GM21717 (cell line): ENCODE results near the gene GAS5.
"Not testable (repeated sequence)": the region's sequence is repeated elsewhere in the genome, so short reads cannot be mapped to it uniquely, and the experiment has no call there.

ENCODE experiments used
- ATAC-seq: cut with Tn5 transposase; IDR thresholded peaks from one replicate; pipeline ENCODE4 v1.9.1; 2021; ENCODE audit warnings: mild to moderate bottlenecking, moderate library complexity; ENCODE audit not compliant: unreplicated experiment

The GAS5 gene

GRCh38 chr1:173867753-173868265 lies at the start of gene GAS5:
GAS5 (minus strand) TSS chr1:173867989.
- ATAC-seq = peak; percentile 75

DNA sequence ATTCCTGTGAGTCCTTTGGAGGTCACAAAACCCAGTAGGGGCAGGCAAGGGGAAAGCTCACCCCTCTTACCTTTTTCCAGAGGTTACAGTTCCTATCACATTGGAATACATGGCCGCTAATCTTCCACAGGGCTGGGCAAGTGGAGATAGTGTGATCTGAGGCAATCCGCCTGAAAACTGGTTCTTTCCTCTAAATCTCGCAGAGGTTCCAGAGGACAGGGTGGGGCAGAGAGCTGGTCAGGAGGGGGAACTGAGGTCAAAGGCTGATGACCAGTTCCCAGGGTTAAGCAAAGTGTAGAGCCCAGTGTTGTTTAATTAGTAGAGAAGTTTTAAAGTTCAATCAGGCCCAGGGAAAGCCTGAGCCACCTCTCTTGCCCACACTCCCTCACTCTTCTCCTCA lies 49.4 kb upstream of the GAS5 start, which contains the start of gene SERPINC1:
SERPINC1 (minus strand) TSS at position 179 of the 400 bp plus-strand sequence; CDS start at position 111, 68 bp downstream.
- no peak for ATAC-seq

DNA sequence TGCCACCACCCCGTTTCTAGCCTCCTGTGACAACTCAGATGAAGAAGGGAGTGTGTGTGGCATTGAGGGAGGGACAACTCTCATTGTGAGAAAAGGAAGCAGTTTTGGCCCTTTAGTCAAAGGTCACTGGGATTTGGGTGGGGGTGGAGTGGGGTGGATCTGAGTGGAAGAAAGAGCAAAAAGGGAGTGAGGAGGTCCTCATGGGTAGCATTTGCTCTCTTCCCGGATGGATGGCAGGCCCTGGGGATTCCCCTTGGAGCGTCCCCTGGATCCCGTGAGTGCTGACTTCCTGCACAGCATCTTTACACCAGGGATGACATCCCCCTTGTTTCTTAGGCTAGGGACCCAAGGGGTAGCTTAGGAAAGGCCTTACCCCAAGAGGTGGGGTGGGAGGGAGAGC lies 48.9 kb upstream of the GAS5 start:
- no peak for ATAC-seq

GRCh38 chr1:173915596-173915995 lies 47.8 kb upstream of the GAS5 start:
- no peak for ATAC-seq

DNA sequence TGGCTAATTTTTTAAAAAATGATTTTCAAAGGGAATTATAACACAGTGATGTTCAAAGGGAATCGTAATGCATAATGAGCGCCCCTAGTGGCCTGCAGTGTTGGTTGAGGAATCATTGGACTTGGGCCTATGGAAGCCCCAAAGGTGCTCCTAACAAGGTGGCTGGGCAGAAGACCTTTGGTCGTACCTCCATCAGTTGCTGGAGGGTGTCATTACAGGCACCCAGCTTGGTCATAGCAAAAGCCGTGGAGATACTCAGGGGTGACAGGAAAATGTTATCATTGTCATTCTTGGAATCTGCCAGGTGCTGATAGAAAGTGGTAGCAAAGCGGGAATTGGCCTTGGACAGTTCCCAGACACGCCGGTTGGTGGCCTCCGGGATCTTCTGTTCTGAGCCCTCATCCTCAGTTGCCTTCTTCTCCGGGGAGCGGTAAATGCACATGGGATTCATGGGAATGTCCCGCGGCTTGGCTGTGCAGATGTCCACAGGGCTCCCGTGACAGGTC lies 46.6 kb upstream of the GAS5 start:
- no peak for ATAC-seq

GRCh38 chr1:173913111-173913510 lies 45.3 kb upstream of the GAS5 start:
- ATAC-seq = no peak

DNA sequence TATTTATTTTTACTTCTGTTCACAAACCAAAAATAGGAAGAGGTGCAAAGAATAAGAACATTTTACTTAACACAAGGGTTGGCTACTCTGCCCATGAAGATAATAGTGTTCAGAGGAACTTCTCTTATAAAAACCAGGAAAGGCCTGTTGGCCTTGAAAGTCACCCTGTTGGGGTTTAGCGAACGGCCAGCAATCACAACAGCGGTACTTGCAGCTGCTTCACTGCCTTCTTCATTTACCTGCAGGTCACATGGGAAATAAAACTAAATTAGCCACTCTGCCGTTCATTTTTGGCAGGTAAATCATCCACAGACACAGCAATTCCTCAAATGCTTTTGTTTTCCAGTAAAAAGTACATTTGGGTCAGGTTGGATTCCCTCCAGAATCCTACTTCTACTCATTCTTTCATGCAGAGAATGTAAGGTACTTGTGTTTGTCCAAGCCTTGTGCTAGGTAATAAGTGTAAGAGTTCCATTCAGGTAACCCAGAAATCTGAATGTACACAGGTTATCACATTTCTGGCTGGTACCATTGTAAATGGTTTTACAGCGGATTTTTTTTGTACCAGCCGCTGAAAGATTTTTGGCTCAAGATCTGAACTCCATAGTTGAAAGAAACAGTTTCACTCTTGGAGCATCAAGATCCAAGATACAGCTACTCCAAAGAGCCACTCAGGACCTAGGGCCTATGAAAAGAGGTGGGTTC lies 36.2 kb upstream of the GAS5 start:
- no peak for ATAC-seq

GRCh38 chr1:173900992-173901391 lies 33.2 kb upstream of the GAS5 start:
- ATAC-seq = no peak

DNA sequence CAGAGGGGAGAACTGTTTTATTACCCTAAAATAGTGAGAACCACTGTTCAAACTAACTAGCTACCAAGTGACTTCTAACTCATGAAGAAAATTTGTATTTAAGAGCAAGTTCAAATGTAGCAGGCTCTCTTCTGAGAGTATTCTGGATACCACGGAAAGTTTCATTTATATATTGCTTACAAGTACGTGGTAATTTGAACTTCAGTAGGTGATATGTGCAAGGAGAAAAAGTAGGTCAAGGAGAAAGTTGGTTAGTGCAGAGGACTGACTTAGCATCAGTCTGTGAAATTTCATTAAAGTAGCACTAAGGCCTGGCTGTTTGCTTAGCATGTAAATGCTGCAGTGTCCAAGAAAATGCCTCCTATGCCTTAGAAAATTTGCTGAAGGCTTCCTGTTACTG lies 32.6 kb upstream of the GAS5 start:
- no peak for ATAC-seq

- ATAC-seq = no peak
These were observed 26.4 kb upstream of the GAS5 start for GRCh38 chr1:173894189-173894588.

DNA sequence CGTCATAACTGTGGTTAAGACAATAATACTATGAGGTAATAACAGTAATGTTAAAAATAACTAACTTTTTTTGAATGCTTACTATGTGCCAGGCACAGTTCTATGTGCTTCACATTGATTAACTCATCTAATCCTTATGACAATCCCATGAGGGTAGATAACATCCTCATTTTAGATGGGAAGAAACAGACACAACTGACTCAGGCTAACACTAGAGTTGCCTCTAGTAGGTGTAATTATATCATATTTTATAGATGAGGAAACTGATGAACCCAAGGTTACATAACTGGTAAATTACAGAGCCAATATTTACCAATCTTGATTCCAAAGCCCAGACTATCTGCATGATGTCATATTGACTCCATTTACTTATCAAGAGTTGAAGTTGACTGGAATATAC lies 25.8 kb upstream of the GAS5 start:
- ATAC-seq = no peak

DNA sequence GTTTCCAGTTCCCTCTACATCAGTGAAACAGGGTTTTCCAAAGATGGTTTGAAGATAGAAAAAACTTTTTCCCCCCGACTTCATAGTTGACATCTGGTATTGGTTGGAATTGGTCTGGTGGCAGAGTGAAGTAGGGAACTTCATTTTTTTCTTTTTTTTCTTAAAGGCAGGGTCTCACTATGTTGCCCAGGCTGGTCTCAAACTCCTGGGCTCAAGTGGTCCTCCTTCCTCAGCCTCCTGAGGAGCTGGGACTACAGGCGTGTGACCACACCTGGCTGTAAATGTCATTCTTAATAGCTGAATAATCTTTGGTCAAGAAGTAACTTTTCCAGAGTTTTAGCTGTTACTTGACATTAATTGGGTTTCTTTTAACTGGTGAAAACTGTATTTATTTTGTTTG lies 22.1 kb upstream of the GAS5 start:
- no peak for ATAC-seq

DNA sequence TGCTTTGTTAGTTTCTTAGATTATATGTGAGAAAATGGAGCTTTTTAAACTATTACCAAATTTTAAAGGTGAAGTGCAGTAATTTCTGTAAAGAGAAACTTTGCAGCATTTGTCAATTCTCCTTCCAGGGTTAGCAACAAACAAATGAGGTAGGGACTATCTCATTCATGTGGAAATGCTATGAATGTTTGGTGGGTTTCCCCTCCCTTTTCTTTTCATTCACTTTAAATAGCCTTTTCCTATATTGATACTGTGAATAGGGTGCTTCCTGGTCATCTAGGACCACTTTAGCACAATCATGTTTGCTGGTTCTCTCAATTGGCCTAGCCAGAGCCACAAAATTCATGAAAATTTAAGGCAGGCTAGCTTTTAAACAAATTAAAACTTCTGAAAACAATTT lies 21.0 kb upstream of the GAS5 start:
- ATAC-seq = no peak

- ATAC-seq = no peak
These were observed 19.8 kb upstream of the GAS5 start for GRCh38 chr1:173887627-173888026.

DNA sequence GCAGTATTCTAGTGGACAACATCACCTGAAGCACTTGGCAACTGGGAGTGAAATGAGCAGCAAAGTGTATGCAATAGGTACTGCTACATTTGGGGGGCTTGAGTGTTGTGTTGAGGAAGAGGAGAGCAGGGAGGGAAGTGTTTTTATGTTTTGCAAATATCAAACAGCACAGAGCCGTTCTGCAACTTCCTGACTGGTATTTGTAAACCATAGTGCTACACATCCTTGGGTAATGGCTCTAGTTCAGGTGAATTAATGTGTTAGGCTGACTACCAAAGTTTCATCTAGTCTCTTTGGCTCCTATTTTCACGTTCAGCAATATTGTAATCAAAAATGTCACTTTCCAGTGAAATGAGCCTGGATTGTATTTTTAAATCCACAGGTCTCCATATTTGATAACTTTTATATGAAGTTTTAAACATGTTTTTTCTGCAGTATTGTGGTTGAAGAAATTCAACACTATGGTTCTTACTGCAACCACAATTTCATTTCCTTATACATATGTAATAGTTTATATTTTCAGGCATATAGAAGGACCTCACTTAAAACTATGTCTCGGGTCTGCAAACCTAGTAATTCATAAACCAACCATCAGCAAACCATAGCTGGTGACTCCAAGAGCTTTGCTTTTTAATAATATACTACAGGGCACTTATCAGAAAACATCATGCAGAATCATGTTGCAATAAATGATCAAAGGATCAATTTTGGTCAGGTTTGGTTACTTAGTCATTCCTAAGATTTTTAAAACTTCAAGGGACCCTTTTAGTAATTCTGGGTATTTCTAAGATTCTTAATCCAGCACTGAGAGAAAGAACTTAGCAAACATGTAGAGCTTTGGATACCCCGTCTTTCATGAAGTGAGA lies 19.2 kb upstream of the GAS5 start:
- ATAC-seq = no peak

- ATAC-seq = no peak
These were observed 16.9 kb upstream of the GAS5 start for GRCh38 chr1:173884701-173885100.

DNA sequence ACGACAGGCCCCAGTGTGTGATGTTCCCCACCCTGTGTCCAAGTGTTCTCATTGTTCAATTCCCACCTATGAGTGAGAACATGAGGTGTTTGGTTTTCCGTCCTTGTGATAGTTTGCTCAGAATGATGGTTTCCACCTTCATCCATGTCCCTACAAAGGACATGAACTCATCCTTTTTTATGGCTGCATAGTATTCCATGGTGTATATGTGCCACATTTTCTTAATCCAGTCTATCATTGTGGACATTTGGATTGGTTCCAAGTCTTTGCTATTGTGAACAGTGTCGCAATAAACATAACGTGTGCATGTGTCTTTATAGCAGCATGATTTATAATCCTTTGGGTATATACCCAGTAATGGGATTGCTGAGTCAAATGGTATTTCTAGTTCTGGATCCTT lies 13.3 kb upstream of the GAS5 start:
- ATAC-seq = not testable (repeated sequence)

- no peak for ATAC-seq
These were observed 10.5 kb upstream of the GAS5 start for GRCh38 chr1:173878251-173878650.

GRCh38 chr1:173876732-173877131 lies 8.9 kb upstream of the GAS5 start:
- ATAC-seq = no peak

DNA sequence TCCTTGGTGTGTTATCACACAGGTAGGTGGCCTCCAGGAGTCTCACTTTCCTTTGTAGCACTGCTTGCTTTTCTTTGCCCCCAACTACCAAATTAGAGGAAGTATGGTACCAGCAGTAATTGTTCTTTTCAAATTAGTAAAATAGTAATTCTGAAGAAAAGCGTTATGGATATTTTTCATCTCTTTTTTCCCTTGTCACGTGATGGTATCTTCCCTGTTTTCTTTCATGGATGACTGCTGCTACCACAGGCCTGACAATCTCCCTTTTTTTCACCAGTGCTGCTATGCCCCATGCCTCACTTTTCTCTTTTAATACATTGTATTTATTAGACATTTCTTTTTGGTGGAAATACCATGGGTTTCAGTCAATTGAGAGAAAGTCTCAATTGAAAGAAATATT lies 3.7 kb upstream of the GAS5 start:
- ATAC-seq = no peak

GRCh38 chr1:173871091-173871490 lies 3.3 kb upstream of the GAS5 start:
- no peak for ATAC-seq
